H1 (cell line): ENCODE measurements around the gene DKK1. TPM values are rescaled to one million over a fixed set of nuclear protein-coding genes. Genes with fewer than 3 reads are reported as not detected.

Experiments used
- CTCF ChIA-PET: fragments of 300-600 bp; sonication (Branson Sonifier 250); formaldehyde crosslinking; loops from one replicate; lab custom pipeline; 2021; ENCODE audit not compliant: partially characterized antibody; lab: Charles Lee
- POLR2A ChIA-PET: fragments of 300-600 bp; sonication (Branson Sonifier 250); formaldehyde crosslinking; loops from one replicate; lab custom pipeline; 2021; ENCODE audit warnings: inconsistent platforms; ENCODE audit not compliant: partially characterized antibody; lab: Charles Lee
- DNase-seq, 2 experiments: peaks; one replicate each; pipeline versions ENCODE4 v3.0.0 to v3.0.0-alpha.2; 2010 to 2022; ENCODE audit warnings: low spot score in 2 of 2, low read depth in 1 of 2, mixed read lengths in 1 of 2
- FAIRE-seq: peaks from 2 replicates; lab custom pipeline; 2011; peaks lifted over from hg19 to GRCh38; lab: Jason Lieb, UNC
- H2AFZ ChIP-seq: 2 replicates; pipeline ENCODE4 v1.8.1; 2012; ENCODE audit warnings: low read length, inconsistent platforms
- H2AK5ac ChIP-seq: 2 replicates; pipeline ENCODE4 v1.6.1; 2013; ENCODE audit warnings: low read depth, low read length
- H2BK120ac ChIP-seq: replicated peaks from 2 replicates; pipeline ENCODE3; 2013; ENCODE audit warnings: low read depth, low read length, inconsistent platforms
- H2BK12ac ChIP-seq: 2 replicates; pipeline ENCODE4 v1.6.1; 2013; ENCODE audit warnings: low read depth, low read length
- H2BK15ac ChIP-seq: 2 replicates; pipeline ENCODE4 v1.6.1; 2013; ENCODE audit warnings: low read length
- H2BK20ac ChIP-seq: 2 replicates; pipeline ENCODE4 v1.6.1; 2013; ENCODE audit warnings: low read length
- H2BK5ac ChIP-seq: 2 replicates; pipeline ENCODE4 v1.6.1; 2013; ENCODE audit warnings: low read depth, low read length
- H3K14ac ChIP-seq: 2 replicates; pipeline ENCODE4 v1.6.1; 2013; ENCODE audit warnings: inconsistent platforms; ENCODE audit not compliant: insufficient read length
- H3K18ac ChIP-seq: 2 replicates; pipeline ENCODE4 v1.6.1; 2013; ENCODE audit warnings: low read length; ENCODE audit errors: extremely low read depth
- H3K23ac ChIP-seq: 2 replicates; pipeline ENCODE4 v1.6.1; 2013; ENCODE audit warnings: inconsistent platforms; ENCODE audit not compliant: insufficient read length
- H3K23me2 ChIP-seq: 2 replicates; pipeline ENCODE4 v1.6.1; 2013; ENCODE audit warnings: low read depth, low read length
- H3K27ac ChIP-seq: 2 replicates; pipeline ENCODE4 v1.6.1; 2011; ENCODE audit warnings: low read depth, low read length, inconsistent platforms
- H3K27me3 ChIP-seq, 4 experiments: replicated peaks in 1 of 4; 1 replicate in 1 of 4; 2 replicates in 3 of 4; pipeline versions ENCODE4 v1.6.1 to v1.8.1; 2011 to 2013; ENCODE audit warnings: low read length in 3 of 4, mild to moderate bottlenecking in 3 of 4, inconsistent platforms in 2 of 4, mixed read lengths in 2 of 4, moderate library complexity in 1 of 4; ENCODE audit not compliant: control insufficient read depth in 3 of 4, insufficient read depth in 3 of 4; ENCODE audit errors: extremely low read depth in 1 of 4
- H3K36me3 ChIP-seq, 4 experiments: 2 replicates each; pipeline versions ENCODE4 v1.6.1 to v1.8.1; 2011 to 2013; ENCODE audit warnings: mild to moderate bottlenecking in 4 of 4, low read length in 3 of 4, moderate library complexity in 2 of 4, control low read depth in 1 of 4, inconsistent platforms in 1 of 4; ENCODE audit not compliant: insufficient read depth in 4 of 4, control insufficient read depth in 2 of 4
- H3K4ac ChIP-seq: replicated peaks from 2 replicates; pipeline ENCODE3; 2013; ENCODE audit warnings: low read length, low read depth, mixed read lengths, inconsistent platforms; ENCODE audit not compliant: insufficient read length
- H3K4me1 ChIP-seq, 4 experiments: replicated peaks in 1 of 4; 1 replicate in 1 of 4; 2 replicates in 3 of 4; pipeline versions ENCODE4 v1.6.1 to v1.8.1; 2011 to 2013; ENCODE audit warnings: low read length in 3 of 4, inconsistent platforms in 2 of 4, mixed read lengths in 1 of 4; ENCODE audit not compliant: insufficient read depth in 4 of 4, control insufficient read depth in 3 of 4
- H3K4me2 ChIP-seq, 2 experiments: 2 replicates each; pipeline versions ENCODE4 v1.6.1 to v1.8.1; 2011 to 2013; ENCODE audit warnings: low read depth in 2 of 2, low read length in 2 of 2, control low read depth in 1 of 2, inconsistent platforms in 1 of 2, mild to moderate bottlenecking in 1 of 2; ENCODE audit not compliant: insufficient read depth in 1 of 2
- H3K4me3 ChIP-seq, 4 experiments: fragments of 200-600, 300-600 bp in 1 of 4; sonication (generic), shearing (Covaris generic), sonication (Bioruptor Twin) in 1 of 4; 2 replicates each; pipeline versions ENCODE4 v1.5.1 to v1.8.1; 2011 to 2016; ENCODE audit warnings: low read length in 4 of 4, low read depth in 3 of 4, control low read depth in 2 of 4, inconsistent platforms in 2 of 4, mild to moderate bottlenecking in 2 of 4, mixed read lengths in 1 of 4, moderate library complexity in 1 of 4; ENCODE audit not compliant: insufficient read depth in 2 of 4; ENCODE audit errors: extremely low read depth in 1 of 4
- H3K56ac ChIP-seq: replicated peaks from 2 replicates; pipeline ENCODE3; 2013; ENCODE audit warnings: low read depth, mild to moderate bottlenecking, mixed read lengths, low read length, inconsistent platforms; ENCODE audit not compliant: insufficient read length
- H3K79me1 ChIP-seq: 2 replicates; pipeline ENCODE4 v1.6.1; 2013; ENCODE audit warnings: low read depth, low read length, control low read depth
- H3K79me2 ChIP-seq, 2 experiments: 2 replicates each; pipeline versions ENCODE4 v1.6.1 to v1.8.1; 2012 to 2013; ENCODE audit warnings: low read length in 2 of 2, mild to moderate bottlenecking in 2 of 2, inconsistent platforms in 1 of 2; ENCODE audit not compliant: insufficient read depth in 2 of 2, control insufficient read depth in 1 of 2
- H3K9ac ChIP-seq, 4 experiments: replicated peaks in 1 of 4; 1 replicate in 1 of 4; 2 replicates in 3 of 4; pipeline versions ENCODE4 v1.6.1 to v1.8.1; 2011 to 2013; ENCODE audit warnings: low read depth in 3 of 4, low read length in 3 of 4, control low read depth in 2 of 4, mild to moderate bottlenecking in 2 of 4, moderate library complexity in 2 of 4, inconsistent platforms in 1 of 4; ENCODE audit errors: extremely low read depth in 1 of 4
- H3K9me3 ChIP-seq, 2 experiments: 2 replicates each; pipeline versions ENCODE4 v1.6.1 to v1.8.1; 2012 to 2013; ENCODE audit warnings: mild to moderate bottlenecking in 2 of 2, moderate library complexity in 2 of 2, control low read depth in 1 of 2, inconsistent platforms in 1 of 2, low read depth in 1 of 2, low read length in 1 of 2, mixed read lengths in 1 of 2; ENCODE audit not compliant: insufficient read depth in 2 of 2
- H4K20me1 ChIP-seq, 2 experiments: replicated peaks in 1 of 2; 2 replicates each; pipeline versions ENCODE3 to v1.8.1; 2011 to 2013; ENCODE audit warnings: inconsistent platforms in 2 of 2, low read length in 2 of 2, mild to moderate bottlenecking in 1 of 2; ENCODE audit not compliant: insufficient read depth in 2 of 2, control insufficient read depth in 1 of 2
- H4K5ac ChIP-seq: 2 replicates; pipeline ENCODE4 v1.6.1; 2013; ENCODE audit warnings: low read length, low read depth, mixed read lengths, inconsistent platforms; ENCODE audit not compliant: insufficient read length
- H4K8ac ChIP-seq: 2 replicates; pipeline ENCODE4 v1.8.0; 2013; ENCODE audit warnings: mild to moderate bottlenecking, moderate library complexity, low read length, inconsistent platforms; ENCODE audit not compliant: insufficient read depth; ENCODE audit errors: extremely low read depth
- H4K91ac ChIP-seq: replicated peaks from 2 replicates; pipeline ENCODE3; 2013; ENCODE audit warnings: low read length, mixed read lengths, inconsistent platforms; ENCODE audit not compliant: insufficient read length
- CBX8 ChIP-seq: fragments of 300-800, 300-1000 bp; sonication (generic); IDR thresholded peaks from 2 replicates; pipeline ENCODE4 v1.7.1; 2016; ENCODE audit warnings: low read depth, low read length, borderline replicate concordance
- HDAC6 ChIP-seq: IDR thresholded peaks from one replicate; pipeline ENCODE4 v1.7.1; 2012; ENCODE audit warnings: low read depth, mild to moderate bottlenecking, inconsistent platforms, low read length, moderate library complexity
- MAX ChIP-seq: IDR thresholded peaks from 2 replicates; pipeline ENCODE4 v1.6.1; 2012; ENCODE audit warnings: inconsistent platforms
- RBBP5 ChIP-seq: IDR thresholded peaks from 2 replicates; pipeline ENCODE4 v1.7.1; 2012; ENCODE audit warnings: low read depth, mild to moderate bottlenecking, inconsistent platforms, low read length, moderate library complexity, borderline replicate concordance
- SIN3A ChIP-seq, 2 experiments: IDR thresholded peaks in 1 of 2; conservative IDR thresholded peaks in 1 of 2; 2 replicates each; pipeline ENCODE4 v1.6.1; 2011 to 2012; ENCODE audit warnings: low read length in 2 of 2, improper control_type of control experiment in 1 of 2, low read depth in 1 of 2, mild to moderate bottlenecking in 1 of 2
- SP2 ChIP-seq: IDR thresholded peaks from 2 replicates; pipeline ENCODE4 v1.6.1; 2012; ENCODE audit warnings: mild to moderate bottlenecking, low read length, inconsistent platforms
- TCF12 ChIP-seq: IDR thresholded peaks from 2 replicates; pipeline ENCODE4 v1.6.1; 2011; ENCODE audit warnings: low read depth, mild to moderate bottlenecking, low read length
- WGBS, 2 experiments: shearing (Covaris generic) in 1 of 2; methylation state at CpG; one replicate each; pipeline versions ENCODE4 v1.1.6 to v1.1.7; 2013 to 2015; ENCODE audit warnings: low lambda C conversion rate in 2 of 2, mixed read lengths in 2 of 2, inconsistent platforms in 1 of 2, low coverage in 1 of 2, missing lambda C conversion rate in 1 of 2; ENCODE audit not compliant: insufficient replicate concordance in 2 of 2, insufficient coverage in 1 of 2, insufficient read length in 1 of 2; ENCODE audit errors: extremely low coverage in 1 of 2, missing lambda C conversion rate in 1 of 2; 5-methylcytosine and 5-hydroxymethylcytosine counted together
- polyA plus RNA-seq, 7 experiments: library from polyadenylated mRNA; depleted of rRNA in 3 of 7; stranded (reverse) in 5 of 7; unstranded in 2 of 7; fragments of >200 nt in 5 of 7; fragments of 200-250 nt in 2 of 7; gene quantifications; 1 replicate in 5 of 7; 2 replicates in 1 of 7; 4 replicates in 1 of 7; pipeline versions ENCODE4 v1.2.1 to v1.2.3, GENCODE V29; 2011 to 2013; ENCODE audit warnings: missing spikeins in 2 of 7, mixed read lengths in 2 of 7
- total RNA-seq: library from RNA; stranded (reverse); fragmentation: NEBNext Ultra II Directional; extraction: Animal tissue kit (Norgen Biotek cat#: 25700); gene quantifications from 2 replicates; pipeline ENCODE4 v1.2.1, GENCODE V29; 2021

The DKK1 gene
- total and polyA plus RNA-seq, 2 of the 8 experiments (the other 6 are each of a cell fraction or from before 2014, with no cell fraction given): 0.36 to 0.61 TPM

GRCh38 chr10:52322936-52323335 lies 8.9 kb downstream of the DKK1 start:
- H3K23ac ChIP-seq: no peak overlapping the region
- TF ChIP-seq HDAC6 (no peak), RBBP5 (no peak), SP2 (no peak), SIN3A (conservative IDR thresholded peaks at IDR 0.05 in 1 of 2, IDR thresholded peaks at IDR 0.05 in 1 of 2; ENCODE audit: low read depth in 1 of 2, low read length in 2 of 2) (no peak), MAX (no peak), TCF12 (no peak), CBX8 (no peak)
- no peak overlapping the region for H3K4ac ChIP-seq
- no peak overlapping the region for H2BK15ac ChIP-seq
- H3K4me2 ChIP-seq: no peak overlapping the region
- H3K9me3 ChIP-seq: no peaks in the 10 kb centered on the region
- POLR2A ChIA-PET: no interaction called here
- CTCF ChIA-PET: interaction anchor here (0.9 kb wide), 1 partner anchor 14 kb away, joined by 3 read pairs; no protein-coding TSS in a partner anchor
- H3K79me2 ChIP-seq: no peaks in the 10 kb centered on the region
- no peak overlapping the region for H3K14ac ChIP-seq
- H2BK120ac ChIP-seq: no peak overlapping the region
- H3K36me3 ChIP-seq: no peaks in the 10 kb centered on the region
- no peak overlapping the region for H2AK5ac ChIP-seq
- no peak overlapping the region for H4K91ac ChIP-seq
- no peak overlapping the region for H3K4me3 ChIP-seq
- no peaks in the 10 kb centered on the region for H3K79me1 ChIP-seq
- no peak overlapping the region for H3K18ac ChIP-seq
- no peaks in the 10 kb centered on the region for H4K20me1 ChIP-seq
- H2BK20ac ChIP-seq: no peak overlapping the region
- no peak overlapping the region for H3K27ac ChIP-seq
- FAIRE-seq (no peak), DNase-seq (no peak)
- H3K56ac ChIP-seq: no peak overlapping the region
- H4K8ac ChIP-seq: no peak overlapping the region
- no peak overlapping the region for H3K9ac ChIP-seq
- no peak overlapping the region for H4K5ac ChIP-seq
- no peaks in the 10 kb centered on the region for H3K4me1 ChIP-seq
- no peak overlapping the region for H2BK5ac ChIP-seq
- H3K23me2 ChIP-seq: no peaks in the 10 kb centered on the region
- H2AFZ ChIP-seq: no peak overlapping the region
- no peak overlapping the region for H2BK12ac ChIP-seq
- 93% methylated on average over 1 of the region's 1 CpG; no CpG with 5 or more reads in 1 of the 2 experiments for WGBS, 2 experiments
- H3K27me3 ChIP-seq: no peaks in the 10 kb centered on the region
